Measurements from ENCODE around the gene MAP3K4.

The MAP3K4 gene

GRCh38 chr6:161038229-161039031, 46.9 kb downstream of the MAP3K4 start:
- H3K4me1 ChIP-seq = no peaks in the 10 kb centered on the region
- H3K27me3 ChIP-seq = no peaks in the 10 kb centered on the region
- no peaks in the 10 kb centered on the region for H3K9me3 ChIP-seq
- TF ChIP-seq CTCF (IDR thresholded peaks at IDR 0.05; ENCODE audit: low read depth, low read length) = no peak
- H3K4me3 ChIP-seq (ENCODE audit: low read depth, low read length) = no peak overlapping the region
- H3K36me3 ChIP-seq = peaks cover 12% of the 10 kb centered on the region
- no peak for DNase-seq

GRCh38 chr6:161041274-161041673, 49.7 kb downstream of the MAP3K4 start:
- TF ChIP-seq CTCF (IDR thresholded peaks at IDR 0.05; ENCODE audit: low read depth, low read length) = no peak
- H3K4me3 ChIP-seq (ENCODE audit: low read depth, low read length) = no peak overlapping the region
- H3K36me3 ChIP-seq = peaks cover 12% of the 10 kb centered on the region
- H3K9me3 ChIP-seq = no peaks in the 10 kb centered on the region
- H3K27me3 ChIP-seq = no peaks in the 10 kb centered on the region
- H3K4me1 ChIP-seq = no peaks in the 10 kb centered on the region
- DNase-seq = no peak

- peaks cover 3% of the 10 kb centered on the region for H3K36me3 ChIP-seq
- H3K4me3 ChIP-seq (ENCODE audit: low read depth, low read length) = no peak overlapping the region
- no peak for TF ChIP-seq CTCF (IDR thresholded peaks at IDR 0.05; ENCODE audit: low read depth, low read length)
- DNase-seq = no peak
- no peaks in the 10 kb centered on the region for H3K9me3 ChIP-seq
- no peaks in the 10 kb centered on the region for H3K4me1 ChIP-seq
- H3K27me3 ChIP-seq = no peaks in the 10 kb centered on the region
Measured at GRCh38 chr6:161044335-161044734, 52.8 kb downstream of the MAP3K4 start.

GRCh38 chr6:161048641-161049040, 57.1 kb downstream of the MAP3K4 start:
- H3K27me3 ChIP-seq = no peaks in the 10 kb centered on the region
- TF ChIP-seq CTCF (IDR thresholded peaks at IDR 0.05; ENCODE audit: low read depth, low read length) = no peak
- H3K36me3 ChIP-seq = peaks cover 4% of the 10 kb centered on the region; the same call in 1 of the 2 replicates
- H3K4me3 ChIP-seq (ENCODE audit: low read depth, low read length) = peak overlapping the region; percentile 21; the same call in 1 of the 2 replicates
- DNase-seq = peak; percentile 51
- no peaks in the 10 kb centered on the region for H3K9me3 ChIP-seq
- H3K4me1 ChIP-seq = no peaks in the 10 kb centered on the region

GRCh38 chr6:161050134-161050765, 58.7 kb downstream of the MAP3K4 start:
- no peak for TF ChIP-seq CTCF (IDR thresholded peaks at IDR 0.05; ENCODE audit: low read depth, low read length)

GRCh38 chr6:161053103-161053502, 61.5 kb downstream of the MAP3K4 start:
- Histone ChIP-seq H3K36me3 (peaks cover 4% of the 10 kb centered on the region; the same call in 1 of the 2 replicates), H3K9me3 (no peaks in the 10 kb centered on the region), H3K27me3 (no peaks in the 10 kb centered on the region), H3K4me3 (ENCODE audit: low read depth, low read length) (no peak overlapping the region), H3K4me1 (no peaks in the 10 kb centered on the region)
- no peak for DNase-seq
- no peak for TF ChIP-seq CTCF (IDR thresholded peaks at IDR 0.05; ENCODE audit: low read depth, low read length)

More at GRCh38 chr6:161050134-161050765, 58.7 kb downstream of the MAP3K4 start:
- Histone ChIP-seq H3K27me3 (no peaks in the 10 kb centered on the region), H3K4me3 (ENCODE audit: low read depth, low read length) (no peak overlapping the region), H3K9me3 (no peaks in the 10 kb centered on the region), H3K36me3 (peaks cover 4% of the 10 kb centered on the region; the same call in 1 of the 2 replicates), H3K4me1 (no peaks in the 10 kb centered on the region)
- DNase-seq = no peak
